K562 (cell line): Measurements from ENCODE around the gene TTLL10. TPM values are rescaled to one million over a fixed set of nuclear protein-coding genes. Genes with fewer than 3 reads are reported as not detected.

Source experiments
- ADNP ChIP-seq: fragments of 200-800 bp; sonication (Bioruptor generic); IDR thresholded peaks from 2 replicates; pipeline ENCODE4 v1.6.1; 2016; ENCODE audit warnings: missing genetic modification characterization, missing compliant biosample characterization
- ATF7 ChIP-seq: fragments of 450-650 bp; IDR thresholded peaks from 2 replicates; pipeline ENCODE4 v1.7.1; 2014; ENCODE audit warnings: mild to moderate bottlenecking, moderate library complexity
- CBX1 ChIP-seq: sonication (generic); IDR thresholded peaks from 2 replicates; pipeline ENCODE4 v1.6.1; 2016; ENCODE audit warnings: antibody characterized with exemption, low read depth, mild to moderate bottlenecking
- CBX8 ChIP-seq: fragments of 200-600 bp; sonication (generic); IDR thresholded peaks from 2 replicates; pipeline ENCODE4 v1.6.1; 2012; ENCODE audit warnings: borderline replicate concordance, mixed run types, low read depth, mild to moderate bottlenecking, moderate library complexity, mixed read lengths, low read length, control low read depth, inconsistent platforms; ENCODE audit not compliant: poor library complexity, severe bottlenecking; ENCODE audit errors: extremely low read depth
- ELF1 ChIP-seq: fragments of 200-800 bp; sonication (Bioruptor generic); IDR thresholded peaks from 2 replicates; pipeline ENCODE4 v1.6.1; 2016; ENCODE audit warnings: missing genetic modification characterization, missing compliant biosample characterization
- FOXM1 ChIP-seq, 2 experiments: fragments of 450-650 bp in 1 of 2; sonication (generic) in 1 of 2; formaldehyde crosslinking in 1 of 2; IDR thresholded peaks; 2 replicates each; pipeline versions ENCODE4 v1.6.1 to v1.9.0; 2017 to 2022; ENCODE audit warnings: low read depth in 2 of 2, mild to moderate bottlenecking in 2 of 2, missing genetic modification reagents in 1 of 2, moderate library complexity in 1 of 2
- GABPB1 ChIP-seq: sonication (generic); formaldehyde crosslinking; IDR thresholded peaks from 2 replicates; pipeline ENCODE4 v1.8.0; 2022; ENCODE audit warnings: mild to moderate bottlenecking, missing genetic modification reagents
- MAFF ChIP-seq: IDR thresholded peaks from 2 replicates; pipeline ENCODE4 v1.6.1; 2012; ENCODE audit warnings: low read length, improper control_type of control experiment
- MAZ ChIP-seq, 2 experiments: fragments of 450-650 bp in 1 of 2; sonication (generic) in 1 of 2; formaldehyde crosslinking; IDR thresholded peaks in 1 of 2; conservative IDR thresholded peaks in 1 of 2; 2 replicates each; pipeline versions ENCODE4 v1.4.0 to v1.5.0; 2020; ENCODE audit warnings: mild to moderate bottlenecking in 1 of 2, missing genetic modification reagents in 1 of 2
- PCBP1 ChIP-seq: fragments of 200-400 bp; formaldehyde crosslinking; IDR thresholded peaks from 2 replicates; pipeline ENCODE4 v1.6.1; 2018; ENCODE audit warnings: mild to moderate bottlenecking, low read depth, low read length; ENCODE audit not compliant: poor library complexity, severe bottlenecking
- PHF20 ChIP-seq: fragments of 450-650 bp; IDR thresholded peaks from 2 replicates; pipeline ENCODE4 v1.6.1; 2018; ENCODE audit not compliant: partially characterized antibody
- RBM34 ChIP-seq: fragments of 200-400 bp; formaldehyde crosslinking; IDR thresholded peaks from 2 replicates; pipeline ENCODE4 v1.6.1; 2018; ENCODE audit warnings: low read length, borderline replicate concordance; ENCODE audit not compliant: insufficient read depth
- SRSF1 ChIP-seq: fragments of 200-400 bp; formaldehyde crosslinking; IDR thresholded peaks from 2 replicates; pipeline ENCODE4 v1.6.1; 2017; ENCODE audit warnings: mild to moderate bottlenecking, low read depth, low read length, moderate library complexity
- ZC3H4 ChIP-seq: sonication (generic); formaldehyde crosslinking; IDR thresholded peaks from 2 replicates; pipeline ENCODE4 v1.9.0; 2021; ENCODE audit warnings: missing genetic modification reagents, borderline replicate concordance
- ZNF124 ChIP-seq: sonication (generic); formaldehyde crosslinking; IDR thresholded peaks from 2 replicates; pipeline ENCODE4 v1.8.1; 2022; ENCODE audit warnings: missing genetic modification reagents
- polyA plus RNA-seq, 8 experiments: library from polyadenylated mRNA; depleted of rRNA in 4 of 8; stranded (reverse) in 5 of 8; unstranded in 3 of 8; fragments of >200 nt; fragmentation: Nextera tagmentation in 2 of 8; fragmentation: Illumina TruSeq in 1 of 8; extraction: Ambion mirVana in 2 of 8; extraction: Trizol in 1 of 8; gene quantifications; 2 replicates each; pipeline versions ENCODE4 v1.2.1 to v1.2.3, GENCODE V29; 2011 to 2014; ENCODE audit warnings: inconsistent platforms in 1 of 8, missing spikeins in 1 of 8
- total RNA-seq, 7 experiments: library from RNA; depleted of rRNA in 6 of 7; stranded (reverse); fragments of >200 nt in 6 of 7; fragmentation: Illumina TruSeq in 2 of 7; extraction: Trizol in 2 of 7; gene quantifications; 2 replicates each; pipeline versions ENCODE4 v1.2.1 to v1.2.3, GENCODE V29; 2011 to 2021; ENCODE audit warnings: low replicate concordance in 1 of 7
- TF ChIP-seq, protein P1 (sequence below): sonication (generic); formaldehyde crosslinking; IDR thresholded peaks from 2 replicates; pipeline ENCODE4 v1.4.0; 2020; ENCODE audit warnings: mild to moderate bottlenecking, missing genetic modification reagents
- TF ChIP-seq, protein P2 (sequence below): sonication (generic); formaldehyde crosslinking; IDR thresholded peaks from 2 replicates; pipeline ENCODE4 v1.8.1; 2022; ENCODE audit warnings: missing genetic modification reagents
- TF ChIP-seq, protein P3 (sequence below), 2 experiments: fragments of 450-650 bp; IDR thresholded peaks; 2 replicates each; pipeline ENCODE4 v1.6.1; 2016

The TTLL10 gene
- total and polyA plus RNA-seq, 9 of the 15 experiments (the other 6 are each of a cell fraction or from before 2014, with no cell fraction given), result not detected

DNA sequence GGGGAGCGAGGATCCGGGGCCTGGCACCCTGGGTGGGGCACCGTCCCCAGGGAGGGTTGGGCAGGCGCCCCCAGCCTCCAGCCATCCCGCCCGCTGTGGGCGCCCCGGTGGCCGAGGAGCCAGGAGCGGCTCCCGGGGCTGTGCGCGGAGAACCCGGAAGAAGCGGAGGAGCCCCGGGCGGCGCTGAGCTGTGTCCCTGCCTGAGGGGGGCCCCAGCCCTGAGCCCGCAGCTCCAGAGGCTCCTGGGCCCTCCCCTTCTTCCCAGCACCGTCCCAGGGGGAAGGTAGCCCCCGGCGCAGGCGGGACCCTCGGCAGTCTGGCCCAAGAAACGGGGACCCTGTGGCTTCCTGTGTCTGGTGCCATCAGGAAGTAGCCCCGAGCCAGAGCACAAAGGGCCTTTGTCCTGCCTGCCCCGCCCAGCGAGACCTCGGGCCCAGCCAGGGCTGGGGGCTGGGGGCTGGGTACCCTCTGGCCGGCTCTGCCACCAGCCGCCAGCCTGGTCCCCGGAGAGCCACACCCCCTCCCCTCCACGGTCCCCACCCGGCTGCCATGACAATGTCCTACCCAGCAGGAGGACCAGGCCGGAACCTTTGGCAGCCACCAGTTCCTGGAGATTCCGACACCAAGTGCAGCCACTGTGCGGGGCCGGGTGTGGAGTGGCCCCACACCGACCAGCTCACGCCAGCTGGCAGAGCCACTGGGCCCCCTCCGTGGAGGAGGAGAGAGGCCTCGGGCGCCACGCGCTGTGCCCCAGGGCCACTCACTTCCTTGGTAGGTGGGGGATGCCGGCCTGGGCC, 15.6 kb upstream of the TTLL10 start (continued):
- TF ChIP-seq, protein P1, sequence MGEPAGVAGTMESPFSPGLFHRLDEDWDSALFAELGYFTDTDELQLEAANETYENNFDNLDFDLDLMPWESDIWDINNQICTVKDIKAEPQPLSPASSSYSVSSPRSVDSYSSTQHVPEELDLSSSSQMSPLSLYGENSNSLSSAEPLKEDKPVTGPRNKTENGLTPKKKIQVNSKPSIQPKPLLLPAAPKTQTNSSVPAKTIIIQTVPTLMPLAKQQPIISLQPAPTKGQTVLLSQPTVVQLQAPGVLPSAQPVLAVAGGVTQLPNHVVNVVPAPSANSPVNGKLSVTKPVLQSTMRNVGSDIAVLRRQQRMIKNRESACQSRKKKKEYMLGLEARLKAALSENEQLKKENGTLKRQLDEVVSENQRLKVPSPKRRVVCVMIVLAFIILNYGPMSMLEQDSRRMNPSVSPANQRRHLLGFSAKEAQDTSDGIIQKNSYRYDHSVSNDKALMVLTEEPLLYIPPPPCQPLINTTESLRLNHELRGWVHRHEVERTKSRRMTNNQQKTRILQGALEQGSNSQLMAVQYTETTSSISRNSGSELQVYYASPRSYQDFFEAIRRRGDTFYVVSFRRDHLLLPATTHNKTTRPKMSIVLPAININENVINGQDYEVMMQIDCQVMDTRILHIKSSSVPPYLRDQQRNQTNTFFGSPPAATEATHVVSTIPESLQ (CRISPR knock-in tag), result peak; percentile 48; the same call in 1 of the 2 replicates
- TF ChIP-seq FOXM1 (IDR thresholded peaks at IDR 0.05; ENCODE audit: low read depth) (no peak), FOXM1 (CRISPR knock-in tag; IDR thresholded peaks at IDR 0.05; ENCODE audit: low read depth) (0 out of 2 replicates have a peak, but pooled peaks have one; percentile 74), CBX1 (no peak), ADNP (no peak), GABPB1 (CRISPR knock-in tag) (peak; percentile 73; the same call in 1 of the 2 replicates), ZC3H4 (CRISPR knock-in tag) (no peak), MAZ (CRISPR knock-in tag; conservative IDR thresholded peaks at IDR 0.05 in 1 of 2, IDR thresholded peaks at IDR 0.05 in 1 of 2) (0 out of 4 replicates have a peak, but pooled peaks of 1 of the 2 experiments have one; percentile 71), MAFF (no peak), ELF1 (tag) (peak; percentile 97), RBM34 (no peak), ZNF124 (CRISPR knock-in tag) (no peak), ATF7 (0 out of 2 replicates have a peak, but pooled peaks have one; percentile 15), PHF20 (peak; percentile 47), CBX8 (no peak), PCBP1 (peak; percentile 64), SRSF1 (no peak)
- TF ChIP-seq, protein P2, sequence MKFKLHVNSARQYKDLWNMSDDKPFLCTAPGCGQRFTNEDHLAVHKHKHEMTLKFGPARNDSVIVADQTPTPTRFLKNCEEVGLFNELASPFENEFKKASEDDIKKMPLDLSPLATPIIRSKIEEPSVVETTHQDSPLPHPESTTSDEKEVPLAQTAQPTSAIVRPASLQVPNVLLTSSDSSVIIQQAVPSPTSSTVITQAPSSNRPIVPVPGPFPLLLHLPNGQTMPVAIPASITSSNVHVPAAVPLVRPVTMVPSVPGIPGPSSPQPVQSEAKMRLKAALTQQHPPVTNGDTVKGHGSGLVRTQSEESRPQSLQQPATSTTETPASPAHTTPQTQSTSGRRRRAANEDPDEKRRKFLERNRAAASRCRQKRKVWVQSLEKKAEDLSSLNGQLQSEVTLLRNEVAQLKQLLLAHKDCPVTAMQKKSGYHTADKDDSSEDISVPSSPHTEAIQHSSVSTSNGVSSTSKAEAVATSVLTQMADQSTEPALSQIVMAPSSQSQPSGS (CRISPR knock-in tag), result no peak
- TF ChIP-seq, protein P3, sequence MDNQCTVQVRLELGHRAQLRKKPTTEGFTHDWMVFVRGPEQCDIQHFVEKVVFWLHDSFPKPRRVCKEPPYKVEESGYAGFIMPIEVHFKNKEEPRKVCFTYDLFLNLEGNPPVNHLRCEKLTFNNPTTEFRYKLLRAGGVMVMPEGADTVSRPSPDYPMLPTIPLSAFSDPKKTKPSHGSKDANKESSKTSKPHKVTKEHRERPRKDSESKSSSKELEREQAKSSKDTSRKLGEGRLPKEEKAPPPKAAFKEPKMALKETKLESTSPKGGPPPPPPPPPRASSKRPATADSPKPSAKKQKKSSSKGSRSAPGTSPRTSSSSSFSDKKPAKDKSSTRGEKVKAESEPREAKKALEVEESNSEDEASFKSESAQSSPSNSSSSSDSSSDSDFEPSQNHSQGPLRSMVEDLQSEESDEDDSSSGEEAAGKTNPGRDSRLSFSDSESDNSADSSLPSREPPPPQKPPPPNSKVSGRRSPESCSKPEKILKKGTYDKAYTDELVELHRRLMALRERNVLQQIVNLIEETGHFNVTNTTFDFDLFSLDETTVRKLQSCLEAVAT (IDR thresholded peaks at IDR 0.05), result no peak
